Measurements from ENCODE around the gene CTNNA3. TPM values are rescaled to one million over a fixed set of nuclear protein-coding genes. Genes with fewer than 3 reads are reported as not detected.

Gene CTNNA3
- total and polyA plus RNA-seq, 2 donors from 2014 or later, result 0.45 to 0.72 TPM

- TF ChIP-seq CTCF (IDR thresholded peaks at IDR 0.05; ENCODE audit: borderline replicate concordance, extremely low read depth, insufficient read depth), result no peak
- DNase-seq (no peak), FAIRE-seq (no peak)
- no peaks in the 10 kb centered on the region for H3K9me3 ChIP-seq (ENCODE audit: control insufficient read depth in 2 of 3, insufficient read depth in 1 of 3, low read length in 3 of 3)
- H3K36me3 ChIP-seq (ENCODE audit: control insufficient read depth in 2 of 3, insufficient read depth in 3 of 3, low read length in 3 of 3), result no peaks in the 10 kb centered on the region
- intact Hi-C loops (cut with DNase I), result no loop called here
- H3K27ac ChIP-seq (ENCODE audit: low read depth in 2 of 2, low read length in 2 of 2), result no peak overlapping the region
- H3K4me3 ChIP-seq (ENCODE audit: low read length in 3 of 3), result no peak overlapping the region
- H3K27me3 ChIP-seq (ENCODE audit: control insufficient read depth, insufficient read depth, low read length), result no peaks in the 10 kb centered on the region
- H3K9ac ChIP-seq (ENCODE audit: low read length in 3 of 3), result no peak overlapping the region
- no peaks in the 10 kb centered on the region for H3K4me1 ChIP-seq (ENCODE audit: control insufficient read depth in 2 of 3, insufficient read depth in 2 of 3, low read depth in 1 of 3, low read length in 3 of 3)
Observed at GRCh38 chr10:66843396-66843795, 852.6 kb downstream of the CTNNA3 start.

GRCh38 chr10:66842867-66843266 is 853.1 kb downstream of the CTNNA3 start:
- intact Hi-C loops (cut with DNase I), result no loop called here

GRCh38 chr10:66842371-66842770 is 853.6 kb downstream of the CTNNA3 start:
- no peak for FAIRE-seq
- no peak for DNase-seq
- H3K9ac ChIP-seq (ENCODE audit: low read length in 3 of 3), result no peak overlapping the region
- H3K4me3 ChIP-seq (ENCODE audit: low read length in 3 of 3), result no peak overlapping the region
- TF ChIP-seq CTCF (IDR thresholded peaks at IDR 0.05; ENCODE audit: borderline replicate concordance, extremely low read depth, insufficient read depth), result no peak
- intact Hi-C loops (cut with DNase I), result no loop called here
- no peaks in the 10 kb centered on the region for H3K36me3 ChIP-seq (ENCODE audit: control insufficient read depth in 2 of 3, insufficient read depth in 3 of 3, low read length in 3 of 3)
- H3K27me3 ChIP-seq (ENCODE audit: control insufficient read depth, insufficient read depth, low read length), result no peaks in the 10 kb centered on the region
- no peaks in the 10 kb centered on the region for H3K9me3 ChIP-seq (ENCODE audit: control insufficient read depth in 2 of 3, insufficient read depth in 1 of 3, low read length in 3 of 3)
- H3K27ac ChIP-seq (ENCODE audit: low read depth in 2 of 2, low read length in 2 of 2), result no peak overlapping the region
- no peaks in the 10 kb centered on the region for H3K4me1 ChIP-seq (ENCODE audit: control insufficient read depth in 2 of 3, insufficient read depth in 2 of 3, low read depth in 1 of 3, low read length in 3 of 3)

More at GRCh38 chr10:66842867-66843266, 853.1 kb downstream of the CTNNA3 start:
- Histone ChIP-seq H3K4me3 (ENCODE audit: low read length in 3 of 3) (no peak overlapping the region), H3K4me1 (ENCODE audit: control insufficient read depth in 2 of 3, insufficient read depth in 2 of 3, low read depth in 1 of 3, low read length in 3 of 3) (no peaks in the 10 kb centered on the region), H3K9me3 (ENCODE audit: control insufficient read depth in 2 of 3, insufficient read depth in 1 of 3, low read length in 3 of 3) (no peaks in the 10 kb centered on the region), H3K36me3 (ENCODE audit: control insufficient read depth in 2 of 3, insufficient read depth in 3 of 3, low read length in 3 of 3) (no peaks in the 10 kb centered on the region), H3K27ac (ENCODE audit: low read depth in 2 of 2, low read length in 2 of 2) (no peak overlapping the region), H3K27me3 (ENCODE audit: control insufficient read depth, insufficient read depth, low read length) (no peaks in the 10 kb centered on the region), H3K9ac (ENCODE audit: low read length in 3 of 3) (no peak overlapping the region)
- no peak for FAIRE-seq
- TF ChIP-seq CTCF (IDR thresholded peaks at IDR 0.05; ENCODE audit: borderline replicate concordance, extremely low read depth, insufficient read depth), result no peak
- no peak for DNase-seq

GRCh38 chr10:66838656-66839055 is 857.3 kb downstream of the CTNNA3 start:
- H3K9ac ChIP-seq (ENCODE audit: low read length in 3 of 3), result no peak overlapping the region
- H3K4me3 ChIP-seq (ENCODE audit: low read length in 3 of 3), result no peak overlapping the region
- no peak overlapping the region for H3K27ac ChIP-seq (ENCODE audit: low read depth in 2 of 2, low read length in 2 of 2)
- intact Hi-C loops (cut with DNase I), result no loop called here
- no peaks in the 10 kb centered on the region for H3K27me3 ChIP-seq (ENCODE audit: control insufficient read depth, insufficient read depth, low read length)
- H3K36me3 ChIP-seq (ENCODE audit: control insufficient read depth in 2 of 3, insufficient read depth in 3 of 3, low read length in 3 of 3), result no peaks in the 10 kb centered on the region
- no peaks in the 10 kb centered on the region for H3K4me1 ChIP-seq (ENCODE audit: control insufficient read depth in 2 of 3, insufficient read depth in 2 of 3, low read depth in 1 of 3, low read length in 3 of 3)
- no peak for FAIRE-seq
- no peak for TF ChIP-seq CTCF (IDR thresholded peaks at IDR 0.05; ENCODE audit: borderline replicate concordance, extremely low read depth, insufficient read depth)
- no peak for DNase-seq
- no peaks in the 10 kb centered on the region for H3K9me3 ChIP-seq (ENCODE audit: control insufficient read depth in 2 of 3, insufficient read depth in 1 of 3, low read length in 3 of 3)

Measured in kidney (tissue), 14 donors.